Neutrophil (primary cell): ENCODE data around the gene GFOD2.
A peak's percentile ranks its signal among the peaks of the same experiment; 100 is the strongest.

Source experiments
- H3K27ac ChIP-seq: fragments of 200-600 bp; sonication (generic); 2 replicates; pipeline ENCODE4 v1.5.1; 2016; ENCODE audit warnings: mild to moderate bottlenecking, moderate library complexity
- H3K27me3 ChIP-seq: fragments of 200-600 bp; sonication (generic); 2 replicates; pipeline ENCODE4 v1.6.0; 2016; ENCODE audit warnings: mild to moderate bottlenecking
- H3K36me3 ChIP-seq: fragments of 200-600 bp; sonication (generic); 2 replicates; pipeline ENCODE4 v1.5.1; 2017
- H3K4me1 ChIP-seq, 2 experiments: fragments of 200-600 bp in 1 of 2; sonication (generic) in 1 of 2; 1 replicate in 1 of 2; 2 replicates in 1 of 2; pipeline versions ENCODE4 v1.5.1 to v1.6.1; 2013 to 2016; ENCODE audit warnings: low read depth in 1 of 2, low read length in 1 of 2, mild to moderate bottlenecking in 1 of 2, moderate library complexity in 1 of 2; ENCODE audit not compliant: control insufficient read depth in 1 of 2, insufficient read depth in 1 of 2
- H3K4me3 ChIP-seq, 2 experiments: fragments of 200-600 bp in 1 of 2; sonication (generic) in 1 of 2; 1 replicate in 1 of 2; 2 replicates in 1 of 2; pipeline ENCODE4 v1.5.1; 2013 to 2016; ENCODE audit warnings: low read depth in 1 of 2, low read length in 1 of 2, mild to moderate bottlenecking in 1 of 2, moderate library complexity in 1 of 2
- H3K9me3 ChIP-seq: fragments of 200-600 bp; sonication (generic); 2 replicates; pipeline ENCODE4 v1.5.1; 2016
- TF ChIP-seq, protein P1 (sequence below): fragments of 200-600 bp; sonication (generic); IDR thresholded peaks from 2 replicates; pipeline ENCODE4 v1.5.1; 2016; ENCODE audit warnings: antibody characterized with exemption

Gene GFOD2

DNA sequence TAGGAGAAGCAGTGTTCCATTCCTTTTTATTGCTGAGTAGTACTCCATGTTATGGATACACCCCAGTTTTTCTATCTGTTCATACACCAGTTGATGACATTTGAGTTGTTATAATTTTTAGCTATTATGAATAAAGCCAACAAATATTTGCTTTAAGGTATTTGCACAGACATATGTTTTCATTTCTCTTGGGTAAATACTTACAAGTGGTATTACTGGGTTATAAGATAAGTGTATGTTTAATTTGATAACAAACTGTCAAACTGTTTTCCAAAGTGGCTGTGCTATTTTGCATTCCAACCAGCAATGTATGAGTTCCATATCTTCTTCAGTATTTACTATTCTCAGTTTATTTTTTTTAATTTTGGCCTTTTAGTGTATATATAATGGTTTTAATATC is 27.7 kb upstream of the GFOD2 start:
- peaks cover 24% of the 10 kb centered on the region for H3K36me3 ChIP-seq
- H3K4me1 ChIP-seq: no peaks in the 10 kb centered on the region
- no peak overlapping the region for H3K27ac ChIP-seq
- TF ChIP-seq, protein P1, sequence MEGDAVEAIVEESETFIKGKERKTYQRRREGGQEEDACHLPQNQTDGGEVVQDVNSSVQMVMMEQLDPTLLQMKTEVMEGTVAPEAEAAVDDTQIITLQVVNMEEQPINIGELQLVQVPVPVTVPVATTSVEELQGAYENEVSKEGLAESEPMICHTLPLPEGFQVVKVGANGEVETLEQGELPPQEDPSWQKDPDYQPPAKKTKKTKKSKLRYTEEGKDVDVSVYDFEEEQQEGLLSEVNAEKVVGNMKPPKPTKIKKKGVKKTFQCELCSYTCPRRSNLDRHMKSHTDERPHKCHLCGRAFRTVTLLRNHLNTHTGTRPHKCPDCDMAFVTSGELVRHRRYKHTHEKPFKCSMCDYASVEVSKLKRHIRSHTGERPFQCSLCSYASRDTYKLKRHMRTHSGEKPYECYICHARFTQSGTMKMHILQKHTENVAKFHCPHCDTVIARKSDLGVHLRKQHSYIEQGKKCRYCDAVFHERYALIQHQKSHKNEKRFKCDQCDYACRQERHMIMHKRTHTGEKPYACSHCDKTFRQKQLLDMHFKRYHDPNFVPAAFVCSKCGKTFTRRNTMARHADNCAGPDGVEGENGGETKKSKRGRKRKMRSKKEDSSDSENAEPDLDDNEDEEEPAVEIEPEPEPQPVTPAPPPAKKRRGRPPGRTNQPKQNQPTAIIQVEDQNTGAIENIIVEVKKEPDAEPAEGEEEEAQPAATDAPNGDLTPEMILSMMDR: no peak
- no peaks in the 10 kb centered on the region for H3K27me3 ChIP-seq
- no peaks in the 10 kb centered on the region for H3K9me3 ChIP-seq
- no peak overlapping the region for H3K4me3 ChIP-seq

DNA sequence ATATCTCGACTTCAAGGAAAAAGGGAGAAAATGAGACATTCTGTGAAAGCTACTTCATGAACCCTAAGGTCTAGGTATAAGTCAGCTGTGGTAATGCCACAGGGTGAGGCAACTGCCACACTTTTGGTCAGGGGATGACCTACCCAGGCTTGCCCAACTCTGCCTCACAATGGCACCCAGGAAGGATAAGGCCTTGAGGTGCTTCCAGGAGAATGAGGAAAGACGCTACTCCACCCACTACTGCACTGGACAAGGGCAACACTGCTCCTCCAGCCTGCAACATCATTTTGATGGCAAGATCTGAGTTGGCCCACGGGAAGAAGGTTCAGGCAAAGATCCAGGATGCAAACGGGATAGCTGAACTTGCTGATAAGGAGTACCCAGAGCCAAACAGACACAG is 22.0 kb upstream of the GFOD2 start:
- Histone ChIP-seq H3K9me3 (no peaks in the 10 kb centered on the region), H3K36me3 (peaks cover 40% of the 10 kb centered on the region), H3K27ac (peak overlapping the region; percentile 40), H3K4me3 (no peak overlapping the region), H3K4me1 (peaks cover 7 to 8% of the 10 kb centered on the region in 2 experiments), H3K27me3 (no peaks in the 10 kb centered on the region)
- TF ChIP-seq, protein P1: no peak

DNA sequence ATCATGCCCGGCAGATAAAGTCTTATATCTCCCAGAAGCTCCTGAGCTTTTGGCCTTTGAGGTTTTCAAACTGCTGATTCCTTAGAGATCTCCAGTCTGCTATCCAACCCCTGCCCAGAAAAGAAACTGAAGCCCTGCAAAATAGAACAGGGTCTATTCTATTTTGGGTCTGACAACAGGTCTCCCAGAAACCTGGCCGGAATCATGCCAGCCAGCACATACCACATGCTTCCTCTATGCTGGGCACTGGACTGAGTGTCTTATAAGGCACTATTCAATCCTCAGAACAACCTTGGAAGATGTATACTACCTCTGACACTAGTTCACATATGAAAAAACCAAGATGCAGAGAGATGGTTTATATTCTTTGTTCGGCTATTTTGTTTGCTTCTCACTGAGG is 21.3 kb upstream of the GFOD2 start:
- H3K4me1 ChIP-seq: peaks cover 7 to 8% of the 10 kb centered on the region in 2 experiments
- H3K27me3 ChIP-seq: no peaks in the 10 kb centered on the region
- no peaks in the 10 kb centered on the region for H3K9me3 ChIP-seq
- TF ChIP-seq, protein P1: no peak
- H3K36me3 ChIP-seq: peaks cover 40% of the 10 kb centered on the region
- no peak overlapping the region for H3K27ac ChIP-seq
- no peak overlapping the region for H3K4me3 ChIP-seq

DNA sequence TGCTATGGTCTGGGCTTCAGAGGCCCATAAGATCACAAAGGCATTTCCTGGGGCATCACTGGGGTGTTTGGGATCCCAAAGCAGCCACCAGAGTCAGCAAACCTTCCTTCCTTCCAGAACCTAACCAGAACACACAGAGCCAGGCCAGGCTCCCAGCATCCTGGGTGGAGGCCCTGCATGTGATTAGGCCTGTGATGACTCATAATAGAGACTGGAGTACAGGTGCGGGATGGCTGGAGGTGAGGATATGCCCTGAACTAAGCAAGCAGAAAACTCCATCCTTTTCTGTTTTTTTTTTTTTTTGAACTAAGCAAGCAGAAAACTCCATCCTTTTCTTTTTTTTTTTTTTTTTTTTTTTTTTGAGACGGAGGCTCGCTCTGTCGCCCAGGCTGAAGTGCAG is 17.7 kb upstream of the GFOD2 start:
- no peak overlapping the region for H3K4me3 ChIP-seq
- no peaks in the 10 kb centered on the region for H3K9me3 ChIP-seq
- peaks cover 34% of the 10 kb centered on the region for H3K36me3 ChIP-seq
- peaks cover 7 to 8% of the 10 kb centered on the region in 2 experiments for H3K4me1 ChIP-seq
- no peak overlapping the region for H3K27ac ChIP-seq
- TF ChIP-seq, protein P1: no peak
- H3K27me3 ChIP-seq: no peaks in the 10 kb centered on the region

DNA sequence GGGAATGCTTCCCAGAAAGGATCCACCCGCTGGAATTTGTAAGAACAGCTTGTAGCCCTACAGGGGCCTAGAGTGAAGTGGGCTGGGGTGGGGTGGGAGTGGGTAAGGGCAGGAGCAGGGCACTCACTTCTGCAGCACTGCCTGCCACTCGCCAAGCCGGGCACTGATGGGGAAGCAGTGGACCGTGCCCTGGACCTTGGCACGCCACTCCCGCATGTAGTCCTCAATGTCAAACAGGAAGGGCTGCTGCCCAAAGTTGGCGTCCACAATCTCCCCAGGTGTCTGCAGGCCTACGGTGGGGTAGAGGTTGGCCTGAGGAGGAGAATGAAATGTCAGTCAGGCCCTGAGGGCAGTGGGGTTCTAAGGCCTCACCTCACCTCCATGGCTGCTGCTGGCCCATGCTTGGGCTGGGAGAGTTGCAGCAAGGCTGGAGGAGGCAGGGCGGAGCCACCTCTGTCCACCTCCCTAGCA is 15.7 kb upstream of the GFOD2 start:
- H3K36me3 ChIP-seq: peaks cover 54% of the 10 kb centered on the region
- no peaks in the 10 kb centered on the region for H3K9me3 ChIP-seq
- H3K4me1 ChIP-seq: no peaks in the 10 kb centered on the region
- H3K27ac ChIP-seq: no peak overlapping the region
- no peaks in the 10 kb centered on the region for H3K27me3 ChIP-seq
- H3K4me3 ChIP-seq: no peak overlapping the region
- TF ChIP-seq, protein P1: no peak
